Karpas-422 (cell line): Measurements from ENCODE around the gene COL9A1. TPM values are rescaled to one million over a fixed set of nuclear protein-coding genes. Genes with fewer than 3 reads are reported as not detected.

Experiments
- DNase-seq: peaks from one replicate; pipeline ENCODE4 v3.0.0-alpha.2; 2015
- H2AFZ ChIP-seq: fragments of 200-600 bp; sonication (generic); 2 replicates; pipeline ENCODE4 v1.6.1; 2014; ENCODE audit warnings: antibody characterized with exemption, low read length, mixed read lengths
- H3K27ac ChIP-seq: fragments of 200-600 bp; sonication (generic); 2 replicates; pipeline ENCODE4 v1.5.1; 2014; ENCODE audit warnings: mild to moderate bottlenecking, low read length, moderate library complexity
- H3K27me3 ChIP-seq: fragments of 200-600 bp; sonication (generic); 2 replicates; pipeline ENCODE4 v1.6.1; 2014; ENCODE audit warnings: low read length, mixed read lengths
- H3K36me3 ChIP-seq: fragments of 200-600 bp; sonication (generic); 2 replicates; pipeline ENCODE4 v1.6.1; 2014; ENCODE audit warnings: low read length, mixed read lengths; ENCODE audit not compliant: insufficient read depth
- H3K4me1 ChIP-seq: fragments of 200-600 bp; sonication (generic); 2 replicates; pipeline ENCODE4 v1.6.1; 2014; ENCODE audit warnings: mild to moderate bottlenecking, low read length, mixed read lengths
- H3K4me2 ChIP-seq: fragments of 200-600 bp; sonication (generic); 2 replicates; pipeline ENCODE4 v1.6.1; 2014; ENCODE audit warnings: low read length, low read depth, mild to moderate bottlenecking; ENCODE audit not compliant: poor library complexity, severe bottlenecking
- H3K4me3 ChIP-seq: fragments of 200-600 bp; sonication (generic); 2 replicates; pipeline ENCODE4 v1.5.1; 2014; ENCODE audit warnings: mild to moderate bottlenecking, antibody characterized with exemption, low read length, mixed read lengths
- H3K79me2 ChIP-seq: fragments of 200-600 bp; sonication (generic); 2 replicates; pipeline ENCODE4 v1.6.1; 2014; ENCODE audit warnings: mild to moderate bottlenecking, low read length, mixed read lengths
- H3K9ac ChIP-seq: fragments of 200-600 bp; sonication (generic); 2 replicates; pipeline ENCODE4 v1.6.0; 2014; ENCODE audit warnings: low read length
- H3K9me2 ChIP-seq: fragments of 200-600 bp; sonication (generic), shearing (Covaris generic); replicated peaks from 2 replicates; pipeline ENCODE4 v1.6.0; 2014; ENCODE audit warnings: mild to moderate bottlenecking, low read length, moderate library complexity; ENCODE audit not compliant: insufficient read depth
- H3K9me3 ChIP-seq: fragments of 300-700, 200-600 bp; sonication (generic); 2 replicates; pipeline ENCODE4 v1.6.1; 2014; ENCODE audit warnings: low read length, mixed read lengths
- H4K20me1 ChIP-seq: fragments of 200-600 bp; sonication (generic); 2 replicates; pipeline ENCODE4 v1.6.1; 2014; ENCODE audit warnings: mild to moderate bottlenecking, antibody characterized with exemption, low read length, low read depth; ENCODE audit not compliant: insufficient read depth
- total RNA-seq: library from RNA; depleted of rRNA; stranded (reverse); fragments of >200 nt; shearing (Covaris generic); gene quantifications from 2 replicates; pipeline ENCODE4 v1.2.3, GENCODE V29; 2014; ENCODE audit warnings: low replicate concordance

The COL9A1 gene
- total RNA-seq, 1 experiment from 2014 or later, result not detected

- no peaks in the 10 kb centered on the region for H3K4me1 ChIP-seq
- H3K4me2 ChIP-seq, result no peak overlapping the region
- no peak overlapping the region for H3K4me3 ChIP-seq
- no peaks in the 10 kb centered on the region for H3K9me3 ChIP-seq
- H3K36me3 ChIP-seq, result no peaks in the 10 kb centered on the region
- H3K27me3 ChIP-seq, result no peaks in the 10 kb centered on the region
- no peak overlapping the region for H3K27ac ChIP-seq
- no peaks in the 10 kb centered on the region for H4K20me1 ChIP-seq
- H3K9ac ChIP-seq, result no peak overlapping the region
- no peak overlapping the region for H2AFZ ChIP-seq
- H3K9me2 ChIP-seq, result no peaks in the 10 kb centered on the region
- H3K79me2 ChIP-seq, result no peaks in the 10 kb centered on the region
- DNase-seq, result no peak
These were observed 19.9 kb downstream of the COL9A1 start for GRCh38 chr6:70282919-70283461.

GRCh38 chr6:70282312-70282918 lies 20.5 kb downstream of the COL9A1 start:
- Histone ChIP-seq H3K27ac (no peak overlapping the region), H3K4me2 (no peak overlapping the region), H2AFZ (no peak overlapping the region), H3K4me3 (no peak overlapping the region), H3K36me3 (no peaks in the 10 kb centered on the region), H3K9me3 (no peaks in the 10 kb centered on the region), H3K9me2 (no peaks in the 10 kb centered on the region), H3K27me3 (no peaks in the 10 kb centered on the region), H4K20me1 (no peaks in the 10 kb centered on the region), H3K4me1 (no peaks in the 10 kb centered on the region), H3K79me2 (no peaks in the 10 kb centered on the region), H3K9ac (no peak overlapping the region)
- no peak for DNase-seq

- Histone ChIP-seq H3K4me3 (no peak overlapping the region), H3K36me3 (no peaks in the 10 kb centered on the region), H3K4me1 (no peaks in the 10 kb centered on the region), H3K9me2 (no peaks in the 10 kb centered on the region), H3K27me3 (no peaks in the 10 kb centered on the region), H3K4me2 (no peak overlapping the region), H3K79me2 (no peaks in the 10 kb centered on the region), H2AFZ (no peak overlapping the region), H3K9me3 (no peaks in the 10 kb centered on the region), H3K9ac (no peak overlapping the region), H4K20me1 (no peaks in the 10 kb centered on the region), H3K27ac (no peak overlapping the region)
- DNase-seq, result no peak
These were observed 21.0 kb downstream of the COL9A1 start for GRCh38 chr6:70281923-70282311.

GRCh38 chr6:70280400-70280853 lies 22.5 kb downstream of the COL9A1 start:
- Histone ChIP-seq H2AFZ (no peak overlapping the region), H3K27ac (no peak overlapping the region), H4K20me1 (no peaks in the 10 kb centered on the region), H3K79me2 (no peaks in the 10 kb centered on the region), H3K4me2 (no peak overlapping the region), H3K27me3 (no peaks in the 10 kb centered on the region), H3K9ac (no peak overlapping the region), H3K9me3 (no peaks in the 10 kb centered on the region), H3K9me2 (no peaks in the 10 kb centered on the region), H3K36me3 (no peaks in the 10 kb centered on the region), H3K4me3 (no peak overlapping the region), H3K4me1 (no peaks in the 10 kb centered on the region)
- no peak for DNase-seq

- Histone ChIP-seq H3K36me3 (no peaks in the 10 kb centered on the region), H3K79me2 (no peaks in the 10 kb centered on the region), H3K4me2 (no peak overlapping the region), H3K4me3 (no peak overlapping the region), H3K4me1 (no peaks in the 10 kb centered on the region), H3K27me3 (no peaks in the 10 kb centered on the region; the same call in 1 of the 2 replicates), H3K9me3 (no peaks in the 10 kb centered on the region), H2AFZ (no peak overlapping the region), H3K27ac (no peak overlapping the region), H3K9me2 (no peaks in the 10 kb centered on the region), H4K20me1 (no peaks in the 10 kb centered on the region), H3K9ac (no peak overlapping the region)
- DNase-seq, result no peak
These were observed 25.4 kb downstream of the COL9A1 start for GRCh38 chr6:70277470-70277869.

- no peaks in the 10 kb centered on the region; the same call in 1 of the 2 replicates for H3K27me3 ChIP-seq
- H3K79me2 ChIP-seq, result no peaks in the 10 kb centered on the region
- no peaks in the 10 kb centered on the region for H3K36me3 ChIP-seq
- H4K20me1 ChIP-seq, result no peaks in the 10 kb centered on the region
- no peak for DNase-seq
- no peak overlapping the region for H3K9ac ChIP-seq
- H3K4me1 ChIP-seq, result no peaks in the 10 kb centered on the region
- no peak overlapping the region for H3K27ac ChIP-seq
- H2AFZ ChIP-seq, result no peak overlapping the region
- no peak overlapping the region for H3K4me2 ChIP-seq
- H3K9me2 ChIP-seq, result no peaks in the 10 kb centered on the region
- no peak overlapping the region for H3K4me3 ChIP-seq
- H3K9me3 ChIP-seq, result no peaks in the 10 kb centered on the region
These were observed 28.5 kb downstream of the COL9A1 start for GRCh38 chr6:70274338-70274737.

GRCh38 chr6:70272071-70272470 lies 30.8 kb downstream of the COL9A1 start:
- Histone ChIP-seq H3K27me3 (no peaks in the 10 kb centered on the region; the same call in 1 of the 2 replicates), H3K79me2 (no peaks in the 10 kb centered on the region), H3K27ac (no peak overlapping the region), H3K4me2 (no peak overlapping the region), H3K9ac (no peak overlapping the region), H4K20me1 (no peaks in the 10 kb centered on the region), H3K4me3 (no peak overlapping the region), H2AFZ (no peak overlapping the region), H3K36me3 (no peaks in the 10 kb centered on the region), H3K4me1 (no peaks in the 10 kb centered on the region), H3K9me2 (no peaks in the 10 kb centered on the region), H3K9me3 (no peaks in the 10 kb centered on the region)
- no peak for DNase-seq

- no peak for DNase-seq
- Histone ChIP-seq H3K9me3 (no peaks in the 10 kb centered on the region), H3K4me1 (no peaks in the 10 kb centered on the region), H3K9me2 (no peaks in the 10 kb centered on the region), H3K27ac (no peak overlapping the region), H3K79me2 (no peaks in the 10 kb centered on the region), H2AFZ (no peak overlapping the region), H3K36me3 (no peaks in the 10 kb centered on the region), H3K4me2 (no peak overlapping the region), H4K20me1 (no peaks in the 10 kb centered on the region), H3K9ac (no peak overlapping the region), H3K27me3 (no peaks in the 10 kb centered on the region; the same call in 1 of the 2 replicates), H3K4me3 (no peak overlapping the region)
These were observed 32.4 kb downstream of the COL9A1 start for GRCh38 chr6:70270287-70271005.
